Neural cell (in vitro differentiated cells): ENCODE results near the gene TBX15. TPM values are rescaled to one million over a fixed set of nuclear protein-coding genes. Genes with fewer than 3 reads are reported as not detected.
A peak's percentile ranks its signal among the peaks of the same experiment; 100 is the strongest.

ENCODE experiments used
- H2AFZ ChIP-seq: fragments of 200-600, 300-800 bp; sonication (generic), shearing (Covaris generic); 2 replicates; pipeline ENCODE4 v1.6.0; 2014; ENCODE audit warnings: low read depth, mild to moderate bottlenecking, antibody characterized with exemption, low read length, moderate library complexity
- H3F3A ChIP-seq: fragments of 200-600 bp; shearing (Covaris generic); 2 replicates; pipeline ENCODE4 v1.6.1; 2016; ENCODE audit warnings: mild to moderate bottlenecking, moderate library complexity, mixed read lengths, antibody characterized with exemption, low read length; ENCODE audit not compliant: insufficient read depth, poor library complexity, severe bottlenecking
- H3K27ac ChIP-seq: fragments of 200-600, 300-800 bp; sonication (generic), shearing (Covaris generic); 2 replicates; pipeline ENCODE4 v1.5.1; 2014; ENCODE audit warnings: mild to moderate bottlenecking, low read length, moderate library complexity
- H3K27me3 ChIP-seq: fragments of 300-800, 200-600 bp; sonication (generic), shearing (Covaris generic); 2 replicates; pipeline ENCODE4 v1.6.0; 2014; ENCODE audit warnings: mild to moderate bottlenecking, low read depth, low read length, moderate library complexity; ENCODE audit not compliant: insufficient read depth
- H3K36me3 ChIP-seq: fragments of 300-800, 200-600 bp; sonication (generic), shearing (Covaris generic); 2 replicates; pipeline ENCODE4 v1.5.1; 2014; ENCODE audit warnings: mild to moderate bottlenecking, antibody characterized with exemption, low read length, moderate library complexity; ENCODE audit not compliant: insufficient read depth
- H3K4me2 ChIP-seq: fragments of 300-800, 200-600 bp; sonication (generic), shearing (Covaris generic); 2 replicates; pipeline ENCODE4 v1.6.0; 2014; ENCODE audit warnings: mild to moderate bottlenecking, low read length
- H3K4me3 ChIP-seq: fragments of 300-800, 200-600 bp; sonication (generic), shearing (Covaris generic); 2 replicates; pipeline ENCODE4 v1.5.1; 2014; ENCODE audit warnings: mild to moderate bottlenecking, low read length, moderate library complexity
- H3K79me2 ChIP-seq: fragments of 200-600 bp; shearing (Covaris generic); replicated peaks from 2 replicates; pipeline ENCODE4 v1.6.0; 2014; ENCODE audit warnings: mild to moderate bottlenecking, low read length, moderate library complexity; ENCODE audit not compliant: insufficient read depth
- H3K9ac ChIP-seq: fragments of 300-800, 200-600 bp; sonication (generic), shearing (Covaris generic); 2 replicates; pipeline ENCODE4 v1.6.1; 2016; ENCODE audit warnings: mild to moderate bottlenecking, low read length, mixed read lengths
- H3K9me2 ChIP-seq: fragments of 200-600 bp; shearing (Covaris generic); 2 replicates; pipeline ENCODE4 v1.6.1; 2016; ENCODE audit warnings: mild to moderate bottlenecking, low read length, mixed read lengths; ENCODE audit not compliant: insufficient read depth
- H3K9me3 ChIP-seq: fragments of 200-600, 300-800 bp; sonication (generic), shearing (Covaris generic); 2 replicates; pipeline ENCODE4 v1.6.1; 2016; ENCODE audit warnings: mild to moderate bottlenecking, mixed run types, low read length, moderate library complexity, mixed read lengths
- H4K20me1 ChIP-seq: fragments of 200-600 bp; shearing (Covaris generic); 2 replicates; pipeline ENCODE4 v1.6.1; 2016; ENCODE audit warnings: mild to moderate bottlenecking, mixed run types; ENCODE audit not compliant: insufficient read depth
- EP300 ChIP-seq: fragments of 450-650 bp; conservative IDR thresholded peaks from 2 replicates; pipeline ENCODE4 v1.6.1; 2014; ENCODE audit warnings: antibody characterized with exemption, mild to moderate bottlenecking, moderate library complexity; ENCODE audit not compliant: poor library complexity, severe bottlenecking
- EZH2 ChIP-seq: fragments of 200-600, 300-800 bp; shearing (Covaris generic), sonication (generic); IDR thresholded peaks from 2 replicates; pipeline ENCODE4 v1.6.1; 2014; ENCODE audit warnings: antibody characterized with exemption, low read length, borderline replicate concordance, mild to moderate bottlenecking; ENCODE audit not compliant: insufficient read depth, poor library complexity, severe bottlenecking
- POLR2AphosphoS5 ChIP-seq: IDR thresholded peaks from 2 replicates; pipeline ENCODE4 v1.6.1; 2012
- RAD21 ChIP-seq: fragments of 450-650 bp; conservative IDR thresholded peaks from 2 replicates; pipeline ENCODE4 v1.6.1; 2014; ENCODE audit warnings: antibody characterized with exemption, mild to moderate bottlenecking, moderate library complexity
- SMC3 ChIP-seq: fragments of 450-650 bp; conservative IDR thresholded peaks from 2 replicates; pipeline ENCODE4 v1.6.1; 2014; ENCODE audit warnings: antibody characterized with exemption, mild to moderate bottlenecking, moderate library complexity; ENCODE audit not compliant: poor library complexity
- TAF1 ChIP-seq: IDR thresholded peaks from 2 replicates; pipeline ENCODE4 v1.6.1; 2012; ENCODE audit warnings: low read depth
- polyA plus RNA-seq: library from polyadenylated mRNA; depleted of rRNA; stranded (reverse); fragments of >200 nt; gene quantifications from 2 replicates; pipeline ENCODE4 v1.2.3, GENCODE V29; 2014

The TBX15 gene
- polyA plus RNA-seq, 1 donor from 2014 or later: 0.10 TPM

DNA sequence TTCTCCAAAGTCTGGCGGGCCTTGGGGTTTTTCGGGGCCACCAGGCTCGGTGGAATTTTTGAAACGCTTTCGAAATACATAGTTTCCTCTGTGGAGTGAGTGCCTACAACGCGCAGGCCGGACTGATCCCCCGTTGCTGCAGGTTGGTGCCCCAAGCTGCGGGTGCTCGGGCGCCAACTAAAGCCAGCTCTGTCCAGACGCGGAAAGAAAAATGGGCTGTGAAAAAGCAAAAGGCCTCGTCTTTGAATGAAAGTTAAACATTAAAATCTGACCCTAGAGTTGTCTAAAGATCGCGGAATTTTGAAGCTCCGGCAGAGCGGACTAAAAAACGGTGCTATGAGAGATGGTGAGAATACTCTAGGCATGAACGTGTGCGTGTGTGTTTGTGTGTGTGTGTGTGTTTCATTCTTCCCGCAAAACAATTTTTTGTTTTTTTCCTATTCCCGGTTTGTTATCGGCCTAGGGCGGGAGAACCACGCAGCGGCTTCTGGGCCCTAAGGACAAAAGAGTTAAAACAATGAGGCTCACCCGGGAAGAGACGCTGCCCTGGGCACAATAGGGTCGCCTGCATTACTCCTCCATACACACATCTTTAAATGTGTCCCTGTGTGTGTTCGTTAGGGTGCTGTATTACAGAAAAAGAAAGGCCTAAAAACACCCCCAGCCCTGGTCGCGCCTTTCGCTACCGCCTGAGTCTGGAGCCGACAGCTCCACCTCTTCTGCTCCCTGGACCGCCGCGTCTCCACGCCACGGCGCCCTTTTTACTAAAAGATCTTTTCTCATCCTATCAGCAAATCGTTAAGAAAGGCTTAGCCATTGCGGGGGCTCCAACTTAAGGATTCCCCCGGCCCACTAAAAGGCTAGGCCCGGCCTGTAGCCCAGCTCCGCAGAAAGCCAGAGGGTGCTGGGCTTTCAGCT lies 3.2 kb downstream of the TBX15 start:
- Histone ChIP-seq H3K4me2 (no peak overlapping the region), H4K20me1 (no peaks in the 10 kb centered on the region), H3K9me3 (no peaks in the 10 kb centered on the region), H3K9ac (no peak overlapping the region), H3K4me3 (no peak overlapping the region), H2AFZ (no peak overlapping the region), H3K27me3 (peaks cover 100% of the 10 kb centered on the region), H3K9me2 (no peaks in the 10 kb centered on the region), H3F3A (no peaks in the 10 kb centered on the region), H3K27ac (no peak overlapping the region), H3K79me2 (no peaks in the 10 kb centered on the region), H3K36me3 (no peaks in the 10 kb centered on the region)
- TF ChIP-seq SMC3 (no peak), POLR2AphosphoS5 (peak; percentile 48)

GRCh38 chr1:118984086-118984721 lies 3.9 kb downstream of the TBX15 start:
- no peak for TF ChIP-seq RAD21
- peak; percentile 78 for TF ChIP-seq EZH2

GRCh38 chr1:118983558-118984041 lies 4.5 kb downstream of the TBX15 start:
- no peaks in the 10 kb centered on the region for H4K20me1 ChIP-seq
- no peaks in the 10 kb centered on the region for H3K79me2 ChIP-seq
- no peak overlapping the region for H3K4me2 ChIP-seq
- no peaks in the 10 kb centered on the region for H3F3A ChIP-seq
- peaks cover 100% of the 10 kb centered on the region for H3K27me3 ChIP-seq
- no peaks in the 10 kb centered on the region for H3K9me3 ChIP-seq
- no peak for TF ChIP-seq EZH2
- peak; percentile 10 for TF ChIP-seq POLR2AphosphoS5
- no peaks in the 10 kb centered on the region for H3K36me3 ChIP-seq
- no peak overlapping the region for H3K4me3 ChIP-seq
- H2AFZ ChIP-seq: no peak overlapping the region
- H3K27ac ChIP-seq: no peak overlapping the region
- no peak overlapping the region for H3K9ac ChIP-seq
- no peaks in the 10 kb centered on the region for H3K9me2 ChIP-seq

More at GRCh38 chr1:118984086-118984721, 3.9 kb downstream of the TBX15 start:
- H3K9me2 ChIP-seq: no peaks in the 10 kb centered on the region
- no peaks in the 10 kb centered on the region for H3K9me3 ChIP-seq
- H3K4me3 ChIP-seq: no peak overlapping the region
- H3K36me3 ChIP-seq: no peaks in the 10 kb centered on the region
- no peaks in the 10 kb centered on the region for H3K79me2 ChIP-seq
- no peaks in the 10 kb centered on the region for H3F3A ChIP-seq
- no peak overlapping the region for H3K27ac ChIP-seq
- peaks cover 100% of the 10 kb centered on the region for H3K27me3 ChIP-seq
- no peak overlapping the region for H3K9ac ChIP-seq
- H4K20me1 ChIP-seq: no peaks in the 10 kb centered on the region
- no peak overlapping the region for H2AFZ ChIP-seq
- H3K4me2 ChIP-seq: no peak overlapping the region

- Histone ChIP-seq H3K27me3 (peaks cover 100% of the 10 kb centered on the region), H3K4me2 (no peak overlapping the region), H3K36me3 (no peaks in the 10 kb centered on the region), H3K9ac (no peak overlapping the region), H3K4me3 (no peak overlapping the region), H2AFZ (no peak overlapping the region), H3K9me3 (no peaks in the 10 kb centered on the region), H3K27ac (no peak overlapping the region), H3K79me2 (no peaks in the 10 kb centered on the region), H3K9me2 (no peaks in the 10 kb centered on the region), H4K20me1 (no peaks in the 10 kb centered on the region), H3F3A (no peaks in the 10 kb centered on the region)
- TF ChIP-seq RAD21 (no peak), EP300 (no peak), TAF1 (no peak)
Measured at GRCh38 chr1:118982821-118983557, 5.2 kb downstream of the TBX15 start.
